H1 (cell line): ENCODE results near the gene CCNE1. TPM values are rescaled to one million over a fixed set of nuclear protein-coding genes. Genes with fewer than 3 reads are reported as not detected.

Experiments
- CTCF ChIA-PET: fragments of 300-600 bp; sonication (Branson Sonifier 250); formaldehyde crosslinking; loops from one replicate; lab custom pipeline; 2021; ENCODE audit not compliant: partially characterized antibody; lab: Charles Lee
- POLR2A ChIA-PET: fragments of 300-600 bp; sonication (Branson Sonifier 250); formaldehyde crosslinking; loops from one replicate; lab custom pipeline; 2021; ENCODE audit warnings: inconsistent platforms; ENCODE audit not compliant: partially characterized antibody; lab: Charles Lee
- DNase-seq, 2 experiments: peaks; one replicate each; pipeline versions ENCODE4 v3.0.0 to v3.0.0-alpha.2; 2010 to 2022; ENCODE audit warnings: low spot score in 2 of 2, low read depth in 1 of 2, mixed read lengths in 1 of 2
- FAIRE-seq: peaks from 2 replicates; lab custom pipeline; 2011; peaks lifted over from hg19 to GRCh38; lab: Jason Lieb, UNC
- H2AFZ ChIP-seq: 2 replicates; pipeline ENCODE4 v1.8.1; 2012; ENCODE audit warnings: low read length, inconsistent platforms
- H2AK5ac ChIP-seq: 2 replicates; pipeline ENCODE4 v1.6.1; 2013; ENCODE audit warnings: low read depth, low read length
- H2BK120ac ChIP-seq: replicated peaks from 2 replicates; pipeline ENCODE3; 2013; ENCODE audit warnings: low read depth, low read length, inconsistent platforms
- H2BK12ac ChIP-seq: 2 replicates; pipeline ENCODE4 v1.6.1; 2013; ENCODE audit warnings: low read depth, low read length
- H2BK15ac ChIP-seq: 2 replicates; pipeline ENCODE4 v1.6.1; 2013; ENCODE audit warnings: low read length
- H2BK20ac ChIP-seq: 2 replicates; pipeline ENCODE4 v1.6.1; 2013; ENCODE audit warnings: low read length
- H2BK5ac ChIP-seq: 2 replicates; pipeline ENCODE4 v1.6.1; 2013; ENCODE audit warnings: low read depth, low read length
- H3K14ac ChIP-seq: 2 replicates; pipeline ENCODE4 v1.6.1; 2013; ENCODE audit warnings: inconsistent platforms; ENCODE audit not compliant: insufficient read length
- H3K18ac ChIP-seq: 2 replicates; pipeline ENCODE4 v1.6.1; 2013; ENCODE audit warnings: low read length; ENCODE audit errors: extremely low read depth
- H3K23ac ChIP-seq: 2 replicates; pipeline ENCODE4 v1.6.1; 2013; ENCODE audit warnings: inconsistent platforms; ENCODE audit not compliant: insufficient read length
- H3K23me2 ChIP-seq: 2 replicates; pipeline ENCODE4 v1.6.1; 2013; ENCODE audit warnings: low read depth, low read length
- H3K27ac ChIP-seq: 2 replicates; pipeline ENCODE4 v1.6.1; 2011; ENCODE audit warnings: low read depth, low read length, inconsistent platforms
- H3K27me3 ChIP-seq, 4 experiments: replicated peaks in 1 of 4; 1 replicate in 1 of 4; 2 replicates in 3 of 4; pipeline versions ENCODE4 v1.6.1 to v1.8.1; 2011 to 2013; ENCODE audit warnings: low read length in 3 of 4, mild to moderate bottlenecking in 3 of 4, inconsistent platforms in 2 of 4, mixed read lengths in 2 of 4, moderate library complexity in 1 of 4; ENCODE audit not compliant: control insufficient read depth in 3 of 4, insufficient read depth in 3 of 4; ENCODE audit errors: extremely low read depth in 1 of 4
- H3K36me3 ChIP-seq, 4 experiments: 2 replicates each; pipeline versions ENCODE4 v1.6.1 to v1.8.1; 2011 to 2013; ENCODE audit warnings: mild to moderate bottlenecking in 4 of 4, low read length in 3 of 4, moderate library complexity in 2 of 4, control low read depth in 1 of 4, inconsistent platforms in 1 of 4; ENCODE audit not compliant: insufficient read depth in 4 of 4, control insufficient read depth in 2 of 4
- H3K4ac ChIP-seq: replicated peaks from 2 replicates; pipeline ENCODE3; 2013; ENCODE audit warnings: low read length, low read depth, mixed read lengths, inconsistent platforms; ENCODE audit not compliant: insufficient read length
- H3K4me1 ChIP-seq, 4 experiments: replicated peaks in 1 of 4; 1 replicate in 1 of 4; 2 replicates in 3 of 4; pipeline versions ENCODE4 v1.6.1 to v1.8.1; 2011 to 2013; ENCODE audit warnings: low read length in 3 of 4, inconsistent platforms in 2 of 4, mixed read lengths in 1 of 4; ENCODE audit not compliant: insufficient read depth in 4 of 4, control insufficient read depth in 3 of 4
- H3K4me2 ChIP-seq, 2 experiments: 2 replicates each; pipeline versions ENCODE4 v1.6.1 to v1.8.1; 2011 to 2013; ENCODE audit warnings: low read depth in 2 of 2, low read length in 2 of 2, control low read depth in 1 of 2, inconsistent platforms in 1 of 2, mild to moderate bottlenecking in 1 of 2; ENCODE audit not compliant: insufficient read depth in 1 of 2
- H3K4me3 ChIP-seq, 4 experiments: fragments of 200-600, 300-600 bp in 1 of 4; sonication (generic), shearing (Covaris generic), sonication (Bioruptor Twin) in 1 of 4; 2 replicates each; pipeline versions ENCODE4 v1.5.1 to v1.8.1; 2011 to 2016; ENCODE audit warnings: low read length in 4 of 4, low read depth in 3 of 4, control low read depth in 2 of 4, inconsistent platforms in 2 of 4, mild to moderate bottlenecking in 2 of 4, mixed read lengths in 1 of 4, moderate library complexity in 1 of 4; ENCODE audit not compliant: insufficient read depth in 2 of 4; ENCODE audit errors: extremely low read depth in 1 of 4
- H3K56ac ChIP-seq: replicated peaks from 2 replicates; pipeline ENCODE3; 2013; ENCODE audit warnings: low read depth, mild to moderate bottlenecking, mixed read lengths, low read length, inconsistent platforms; ENCODE audit not compliant: insufficient read length
- H3K79me1 ChIP-seq: 2 replicates; pipeline ENCODE4 v1.6.1; 2013; ENCODE audit warnings: low read depth, low read length, control low read depth
- H3K79me2 ChIP-seq, 2 experiments: 2 replicates each; pipeline versions ENCODE4 v1.6.1 to v1.8.1; 2012 to 2013; ENCODE audit warnings: low read length in 2 of 2, mild to moderate bottlenecking in 2 of 2, inconsistent platforms in 1 of 2; ENCODE audit not compliant: insufficient read depth in 2 of 2, control insufficient read depth in 1 of 2
- H3K9ac ChIP-seq, 4 experiments: replicated peaks in 1 of 4; 1 replicate in 1 of 4; 2 replicates in 3 of 4; pipeline versions ENCODE4 v1.6.1 to v1.8.1; 2011 to 2013; ENCODE audit warnings: low read depth in 3 of 4, low read length in 3 of 4, control low read depth in 2 of 4, mild to moderate bottlenecking in 2 of 4, moderate library complexity in 2 of 4, inconsistent platforms in 1 of 4; ENCODE audit errors: extremely low read depth in 1 of 4
- H3K9me3 ChIP-seq, 2 experiments: 2 replicates each; pipeline versions ENCODE4 v1.6.1 to v1.8.1; 2012 to 2013; ENCODE audit warnings: mild to moderate bottlenecking in 2 of 2, moderate library complexity in 2 of 2, control low read depth in 1 of 2, inconsistent platforms in 1 of 2, low read depth in 1 of 2, low read length in 1 of 2, mixed read lengths in 1 of 2; ENCODE audit not compliant: insufficient read depth in 2 of 2
- H4K20me1 ChIP-seq, 2 experiments: replicated peaks in 1 of 2; 2 replicates each; pipeline versions ENCODE3 to v1.8.1; 2011 to 2013; ENCODE audit warnings: inconsistent platforms in 2 of 2, low read length in 2 of 2, mild to moderate bottlenecking in 1 of 2; ENCODE audit not compliant: insufficient read depth in 2 of 2, control insufficient read depth in 1 of 2
- H4K5ac ChIP-seq: 2 replicates; pipeline ENCODE4 v1.6.1; 2013; ENCODE audit warnings: low read length, low read depth, mixed read lengths, inconsistent platforms; ENCODE audit not compliant: insufficient read length
- H4K8ac ChIP-seq: 2 replicates; pipeline ENCODE4 v1.8.0; 2013; ENCODE audit warnings: mild to moderate bottlenecking, moderate library complexity, low read length, inconsistent platforms; ENCODE audit not compliant: insufficient read depth; ENCODE audit errors: extremely low read depth
- H4K91ac ChIP-seq: replicated peaks from 2 replicates; pipeline ENCODE3; 2013; ENCODE audit warnings: low read length, mixed read lengths, inconsistent platforms; ENCODE audit not compliant: insufficient read length
- PHF8 ChIP-seq: fragments of 200-600 bp; sonication (generic); conservative IDR thresholded peaks from 2 replicates; pipeline ENCODE4 v1.7.1; 2012; ENCODE audit warnings: low read depth, mild to moderate bottlenecking, inconsistent platforms, low read length, moderate library complexity
- WGBS, 2 experiments: shearing (Covaris generic) in 1 of 2; methylation state at CpG; one replicate each; pipeline versions ENCODE4 v1.1.6 to v1.1.7; 2013 to 2015; ENCODE audit warnings: low lambda C conversion rate in 2 of 2, mixed read lengths in 2 of 2, inconsistent platforms in 1 of 2, low coverage in 1 of 2, missing lambda C conversion rate in 1 of 2; ENCODE audit not compliant: insufficient replicate concordance in 2 of 2, insufficient coverage in 1 of 2, insufficient read length in 1 of 2; ENCODE audit errors: extremely low coverage in 1 of 2, missing lambda C conversion rate in 1 of 2; 5-methylcytosine and 5-hydroxymethylcytosine counted together
- polyA plus RNA-seq, 7 experiments: library from polyadenylated mRNA; depleted of rRNA in 3 of 7; stranded (reverse) in 5 of 7; unstranded in 2 of 7; fragments of >200 nt in 5 of 7; fragments of 200-250 nt in 2 of 7; gene quantifications; 1 replicate in 5 of 7; 2 replicates in 1 of 7; 4 replicates in 1 of 7; pipeline versions ENCODE4 v1.2.1 to v1.2.3, GENCODE V29; 2011 to 2013; ENCODE audit warnings: missing spikeins in 2 of 7, mixed read lengths in 2 of 7
- total RNA-seq: library from RNA; stranded (reverse); fragmentation: NEBNext Ultra II Directional; extraction: Animal tissue kit (Norgen Biotek cat#: 25700); gene quantifications from 2 replicates; pipeline ENCODE4 v1.2.1, GENCODE V29; 2021

The CCNE1 gene
- total and polyA plus RNA-seq, 2 of the 8 experiments (the other 6 are each of a cell fraction or from before 2014, with no cell fraction given): 43.2 to 44.6 TPM

DNA sequence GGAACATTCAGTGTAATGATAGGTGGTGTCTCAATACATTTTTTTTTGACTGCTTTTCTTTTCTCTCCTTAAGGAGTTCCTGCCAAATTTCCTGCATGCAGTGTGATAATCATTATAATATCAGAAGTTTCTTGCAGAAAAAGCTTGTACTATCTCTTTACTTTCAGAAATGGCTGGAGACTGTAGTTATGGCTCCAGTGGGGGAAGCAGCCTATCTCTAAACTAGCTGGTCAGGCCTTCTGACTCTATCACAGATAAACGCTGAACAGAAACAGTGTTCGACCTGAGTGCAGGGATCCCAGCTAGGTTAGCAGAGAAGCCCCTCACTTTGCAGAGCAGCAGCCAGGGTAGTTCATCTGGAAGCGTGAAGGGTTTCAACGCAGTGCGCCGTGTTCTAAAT is 1.9 kb downstream of the CCNE1 start:
- 92% methylated on average over 6 of the region's 6 CpGs; no CpG with 5 or more reads in 1 of the 2 experiments for WGBS, 2 experiments
- CTCF ChIA-PET: interaction anchor here (1.2 to 3.7 kb wide), 4 partner anchors 9 to 59 kb away, joined by 3 to 11 read pairs (median 4); no protein-coding TSS in a partner anchor
- H3K4me2 ChIP-seq: no peak overlapping the region

More for the DNA sequence above, 1.9 kb downstream of the CCNE1 start:
- no peak overlapping the region; the same call in 1 of the 2 replicates for H4K8ac ChIP-seq
- H4K20me1 ChIP-seq: no peaks in the 10 kb centered on the region
- H3K9me3 ChIP-seq: no peaks in the 10 kb centered on the region
- H4K5ac ChIP-seq: no peak overlapping the region
- H2BK15ac ChIP-seq: no peak overlapping the region
- H3K9ac ChIP-seq: no peak overlapping the region
- H3K4me3 ChIP-seq: no peak overlapping the region
- no peak overlapping the region for H3K4ac ChIP-seq
- H3K23ac ChIP-seq: no peak overlapping the region
- no peak overlapping the region for H2BK20ac ChIP-seq
- POLR2A ChIA-PET: interaction anchor here (0.5 to 0.6 kb wide), 2 partner anchors 11 to 410 kb away, joined by 3 read pairs; no protein-coding TSS in a partner anchor
- H3K79me2 ChIP-seq: no peaks in the 10 kb centered on the region
- no peak overlapping the region for H3K14ac ChIP-seq
- FAIRE-seq: no peak
- H2BK5ac ChIP-seq: no peak overlapping the region
- peaks cover 0 to 6% (median 2%) of the 10 kb centered on the region in 4 experiments; a peak in 3 of 7 replicates for H3K4me1 ChIP-seq
- no peaks in the 10 kb centered on the region; the same call in 1 of the 2 replicates for H3K23me2 ChIP-seq
- no peaks in the 10 kb centered on the region for H3K79me1 ChIP-seq
- no peak overlapping the region for H3K27ac ChIP-seq
- no peak for TF ChIP-seq PHF8
- peaks cover 0 to 6% (median 2%) of the 10 kb centered on the region in 4 experiments; a peak in 1 of 7 replicates for H3K27me3 ChIP-seq
- peaks cover 0 to 28% (median 4%) of the 10 kb centered on the region in 4 experiments; a peak in 6 of 8 replicates for H3K36me3 ChIP-seq
- DNase-seq: no peak
- no peak overlapping the region for H2BK120ac ChIP-seq
- H2AFZ ChIP-seq: no peak overlapping the region
- H4K91ac ChIP-seq: no peak overlapping the region
- no peak overlapping the region for H3K56ac ChIP-seq
- H3K18ac ChIP-seq: no peak overlapping the region
- no peak overlapping the region for H2BK12ac ChIP-seq
- H2AK5ac ChIP-seq: no peak overlapping the region
